Thymus (tissue), 11 donors: ENCODE data around the gene MED29. TPM values are rescaled to one million over a fixed set of nuclear protein-coding genes. Genes with fewer than 3 reads are reported as not detected.

Experiments
- DNase-seq, 9 donors: peaks; one replicate each; pipeline ENCODE4 v3.0.0-alpha.2; 2013; ENCODE audit warnings: low spot score in 9 of 9, low read depth in 6 of 9, missing footprints in 1 of 9
- H3K27ac ChIP-seq, 2 donors: one replicate each; pipeline ENCODE4 v1.5.1; 2013; ENCODE audit warnings: control low read depth in 1 of 2, low read depth in 1 of 2, low read length in 1 of 2, mild to moderate bottlenecking in 1 of 2, moderate library complexity in 1 of 2
- H3K27me3 ChIP-seq, 2 donors: one replicate each; pipeline ENCODE4 v1.5.1; 2013; ENCODE audit warnings: low read length in 1 of 2; ENCODE audit not compliant: control insufficient read depth in 2 of 2, insufficient read depth in 1 of 2
- H3K36me3 ChIP-seq, 2 donors: one replicate each; pipeline ENCODE4 v1.5.1; 2013; ENCODE audit warnings: low read length in 1 of 2, mild to moderate bottlenecking in 1 of 2, moderate library complexity in 1 of 2; ENCODE audit not compliant: control insufficient read depth in 2 of 2, insufficient read depth in 2 of 2
- H3K4me1 ChIP-seq, 2 donors: one replicate each; pipeline ENCODE4 v1.5.1; 2013; ENCODE audit warnings: low read length in 2 of 2; ENCODE audit not compliant: control insufficient read depth in 2 of 2, insufficient read depth in 2 of 2
- H3K4me3 ChIP-seq, 2 donors: one replicate each; pipeline ENCODE4 v1.5.1; 2013; ENCODE audit warnings: low read length in 2 of 2, control low read depth in 1 of 2, mild to moderate bottlenecking in 1 of 2
- H3K9me3 ChIP-seq, 2 donors: one replicate each; pipeline ENCODE4 v1.5.1; 2013; ENCODE audit warnings: low read length in 1 of 2, mild to moderate bottlenecking in 1 of 2; ENCODE audit not compliant: control insufficient read depth in 2 of 2, insufficient read depth in 1 of 2
- WGBS: extraction: QIAGEN DNeasy Blood & Tissue Kit; methylation state at CpG from one replicate; pipeline ENCODE4 v1.1.7; 2013; 5-methylcytosine and 5-hydroxymethylcytosine counted together
- polyA plus RNA-seq: library from polyadenylated mRNA; stranded (reverse); fragments of 200-250 nt; gene quantifications from one replicate; pipeline ENCODE4 v1.2.3, GENCODE V29; 2013
- total RNA-seq: library from RNA; stranded (reverse); fragments of 120-200 nt; gene quantifications from one replicate; pipeline ENCODE4 v1.2.4, GENCODE V29; 2013
- donor health status: healthy.

Gene MED29
- total and polyA plus RNA-seq, 2 donors, result 15.8 to 27.8 TPM

- no peak for DNase-seq
- Histone ChIP-seq H3K36me3 (peaks cover 46 to 49% of the 10 kb centered on the region in 2 donors), H3K4me1 (no peaks in the 10 kb centered on the region), H3K27me3 (no peaks in the 10 kb centered on the region), H3K27ac (no peak overlapping the region), H3K4me3 (no peak overlapping the region), H3K9me3 (no peaks in the 10 kb centered on the region)
- WGBS, result 96% methylated on average over 6 of the region's 6 CpGs
Observed at GRCh38 chr19:39362682-39363657, 28.2 kb upstream of the MED29 start.

GRCh38 chr19:39363901-39364457 is 27.2 kb upstream of the MED29 start:
- Histone ChIP-seq H3K27ac (peak overlapping the region in 1 of 2 donors; percentile 37), H3K9me3 (no peaks in the 10 kb centered on the region), H3K4me1 (no peaks in the 10 kb centered on the region), H3K36me3 (peaks cover 39 to 51% of the 10 kb centered on the region in 2 donors), H3K27me3 (no peaks in the 10 kb centered on the region), H3K4me3 (no peak overlapping the region)
- WGBS, result 97% methylated on average over 5 of the region's 5 CpGs
- no peak for DNase-seq

GRCh38 chr19:39365531-39365930 is 25.6 kb upstream of the MED29 start:
- Histone ChIP-seq H3K27ac (no peak overlapping the region), H3K4me1 (no peaks in the 10 kb centered on the region), H3K9me3 (no peaks in the 10 kb centered on the region), H3K36me3 (peaks cover 45 to 56% of the 10 kb centered on the region in 2 donors), H3K27me3 (no peaks in the 10 kb centered on the region), H3K4me3 (no peak overlapping the region)
- no peak for DNase-seq
- WGBS, result 100% methylated on average over 1 of the region's 1 CpG

GRCh38 chr19:39369200-39369599 is 22.0 kb upstream of the MED29 start:
- Histone ChIP-seq H3K4me3 (no peak overlapping the region), H3K27me3 (no peaks in the 10 kb centered on the region), H3K9me3 (no peaks in the 10 kb centered on the region), H3K4me1 (no peaks in the 10 kb centered on the region), H3K27ac (no peak overlapping the region), H3K36me3 (peaks cover 44 to 54% of the 10 kb centered on the region in 2 donors)
- DNase-seq, result no peak
- WGBS, result 95% methylated on average over 2 of the region's 2 CpGs

GRCh38 chr19:39370735-39371134 is 20.4 kb upstream of the MED29 start:
- H3K27me3 ChIP-seq, result no peaks in the 10 kb centered on the region
- no peak for DNase-seq
- H3K4me1 ChIP-seq, result no peaks in the 10 kb centered on the region
- WGBS, result 97% methylated on average over 5 of the region's 5 CpGs
- peaks cover 52 to 62% of the 10 kb centered on the region in 2 donors for H3K36me3 ChIP-seq
- H3K9me3 ChIP-seq, result no peaks in the 10 kb centered on the region
- no peak overlapping the region for H3K4me3 ChIP-seq
- no peak overlapping the region for H3K27ac ChIP-seq

- no peaks in the 10 kb centered on the region for H3K9me3 ChIP-seq
- no peaks in the 10 kb centered on the region for H3K4me1 ChIP-seq
- no peak for DNase-seq
- 82% methylated on average over 8 of the region's 8 CpGs for WGBS
- no peaks in the 10 kb centered on the region for H3K27me3 ChIP-seq
- H3K36me3 ChIP-seq, result peaks cover 63 to 70% of the 10 kb centered on the region in 2 donors
- no peak overlapping the region for H3K4me3 ChIP-seq
- peak overlapping the region; percentile 45 to 71 for H3K27ac ChIP-seq
Observed at GRCh38 chr19:39372047-39372802, 19.0 kb upstream of the MED29 start.

GRCh38 chr19:39372941-39373340 is 18.2 kb upstream of the MED29 start:
- Histone ChIP-seq H3K4me3 (no peak overlapping the region), H3K27ac (peak overlapping the region; percentile 45 to 71), H3K4me1 (no peaks in the 10 kb centered on the region), H3K9me3 (no peaks in the 10 kb centered on the region), H3K36me3 (peaks cover 70 to 75% of the 10 kb centered on the region in 2 donors), H3K27me3 (no peaks in the 10 kb centered on the region)
- WGBS, result 91% methylated on average over 2 of the region's 2 CpGs
- DNase-seq, result no peak

- Histone ChIP-seq H3K27me3 (no peaks in the 10 kb centered on the region), H3K27ac (no peak overlapping the region), H3K36me3 (peaks cover 74 to 83% of the 10 kb centered on the region in 2 donors), H3K4me1 (no peaks in the 10 kb centered on the region), H3K9me3 (no peaks in the 10 kb centered on the region), H3K4me3 (no peak overlapping the region)
- DNase-seq, result no peak
Observed at GRCh38 chr19:39375929-39376328, 15.2 kb upstream of the MED29 start.
